GM18519 (cell line): ENCODE data around the gene TCF3.

Experiments
- ATAC-seq: cut with Tn5 transposase; IDR thresholded peaks from one replicate; pipeline ENCODE4 v1.9.1; 2021; ENCODE audit warnings: mild to moderate bottlenecking, moderate library complexity; ENCODE audit not compliant: unreplicated experiment, low FRiP score

TCF3 gene

DNA sequence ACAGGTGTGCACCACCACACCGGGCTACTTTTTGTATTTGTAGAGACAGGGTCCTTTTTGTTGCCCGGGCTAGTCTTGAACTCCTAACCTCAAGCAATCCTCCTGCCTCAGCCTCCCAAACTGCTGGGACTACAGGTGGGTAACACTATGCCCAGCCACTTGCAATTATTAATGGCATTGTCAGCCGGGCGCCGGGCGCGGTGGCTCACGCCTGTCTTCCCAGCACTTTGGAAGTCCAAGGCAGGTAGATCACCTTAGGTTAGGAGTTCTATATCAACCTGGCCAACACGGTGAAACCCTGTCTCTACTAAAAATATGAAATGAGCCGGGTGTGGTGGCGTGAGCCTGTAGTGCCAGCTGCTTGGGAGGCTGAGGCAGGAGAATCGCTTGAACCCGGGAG, 81.6 kb downstream of the TCF3 start:
- ATAC-seq, result no peak

- no peak for ATAC-seq
Measured at GRCh38 chr19:1569997-1570396, 82.4 kb downstream of the TCF3 start.

- no peak for ATAC-seq
Measured at GRCh38 chr19:1568320-1569019, 83.9 kb downstream of the TCF3 start, which contains the start of gene MEX3D. TSS of gene MEX3D (minus strand) at chr19:1568325. CDS start at chr19:1568058, 267 bp downstream.

DNA sequence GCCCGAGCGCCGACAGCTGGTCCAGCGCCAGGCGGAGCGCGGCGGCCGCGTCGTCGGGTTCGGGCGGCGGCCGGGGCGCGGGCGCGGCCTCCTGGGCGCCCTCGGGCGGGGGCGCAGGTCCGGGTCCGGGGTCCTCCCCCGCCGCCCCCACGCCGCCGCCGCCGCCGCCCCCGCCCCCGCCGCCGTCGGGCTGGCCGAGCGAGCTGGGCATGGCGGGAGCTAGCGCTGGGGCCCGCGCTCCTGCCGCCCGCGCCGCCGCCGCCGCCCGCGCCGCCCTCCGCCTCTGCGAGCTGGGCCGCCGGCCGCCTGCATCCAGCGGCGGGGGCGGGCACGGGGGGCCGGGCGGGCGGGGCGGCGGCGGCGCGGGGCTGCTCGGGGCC, 84.6 kb downstream of the TCF3 start:
- no peak for ATAC-seq

GRCh38 chr19:1567116-1567847, 85.1 kb downstream of the TCF3 start:
- no peak for ATAC-seq

DNA sequence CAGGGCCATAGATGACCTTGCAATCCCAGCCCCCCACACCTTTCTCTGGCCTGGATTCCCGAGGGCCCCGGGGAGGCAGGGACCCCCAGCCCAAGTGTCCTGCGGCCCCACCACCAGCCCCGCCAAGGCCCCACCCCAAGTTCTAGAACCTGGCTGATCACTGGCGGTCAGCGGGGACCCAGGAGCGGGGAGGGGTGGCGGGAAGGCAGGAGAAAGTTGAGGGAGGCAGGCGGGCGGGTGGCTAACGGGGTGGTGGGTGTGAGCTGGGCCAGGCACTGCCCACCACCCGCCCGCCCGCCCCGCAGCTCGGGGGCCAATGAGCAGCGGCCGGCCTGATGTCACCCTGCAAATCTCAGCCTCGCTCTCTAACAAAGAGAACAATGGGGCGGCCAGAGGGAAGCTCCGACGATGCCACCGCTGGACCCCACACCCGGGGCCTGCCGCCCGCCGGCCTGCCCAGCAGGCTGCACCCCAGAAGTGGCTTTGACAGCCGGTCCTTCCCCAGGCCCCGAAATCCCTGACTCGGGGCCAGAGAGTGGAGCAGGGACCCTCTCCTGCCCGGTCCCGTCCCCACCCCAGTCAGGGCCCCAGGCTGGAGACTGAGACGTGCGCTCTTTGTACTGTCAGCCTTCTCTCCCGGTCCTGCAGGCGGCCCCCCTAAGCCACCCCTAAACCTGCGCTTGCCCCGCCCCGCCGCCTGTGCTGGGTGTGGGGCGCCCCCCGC, 85.9 kb downstream of the TCF3 start:
- ATAC-seq, result no peak

GRCh38 chr19:1563251-1563650, 89.2 kb downstream of the TCF3 start:
- ATAC-seq, result no peak

DNA sequence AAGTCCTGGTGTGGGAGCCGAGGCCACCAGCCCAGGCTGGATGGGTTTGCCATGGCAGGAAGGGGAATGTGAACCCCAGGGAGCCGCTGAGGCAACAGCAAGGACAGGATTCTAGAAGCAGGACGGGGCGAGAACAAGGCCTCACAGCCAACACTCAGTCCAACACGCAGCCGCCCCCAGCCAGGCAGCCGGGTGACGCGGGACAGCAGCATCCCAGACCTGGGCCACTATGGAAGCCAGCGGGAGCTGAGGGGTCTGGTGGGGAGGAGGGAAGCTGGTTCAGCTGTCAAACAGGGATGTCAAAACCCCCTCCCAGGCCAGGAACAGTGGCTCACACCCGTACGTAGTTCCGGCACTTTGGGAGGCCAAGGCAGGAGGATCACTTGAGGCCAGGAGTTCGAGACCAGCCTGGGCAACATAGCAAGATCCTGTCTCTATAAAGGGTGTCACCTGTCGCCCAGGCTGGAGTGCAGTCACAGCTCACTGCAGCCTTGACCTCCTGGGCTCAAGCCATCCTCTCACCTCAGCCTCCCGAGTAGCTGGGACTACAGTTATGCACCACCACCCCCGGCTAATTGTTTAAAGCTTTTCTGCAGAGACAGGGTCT, 91.1 kb downstream of the TCF3 start:
- no peak for ATAC-seq

GRCh38 chr19:1560286-1560882, 92.0 kb downstream of the TCF3 start:
- ATAC-seq, result no peak
